ENCODE results near the gene RAMACL.
"Not testable (repeated sequence)": the region's sequence is repeated elsewhere in the genome, so short reads cannot be mapped to it uniquely, and the experiment has no call there.

Gene RAMACL

GRCh38 chr6:166554316-166554715 is 32.2 kb downstream of the RAMACL start:
- peak; percentile 14 for DNase-seq (ENCODE audit: low read depth)

- peak; percentile 85 for DNase-seq (ENCODE audit: low read depth)
These were observed 32.8 kb downstream of the RAMACL start for GRCh38 chr6:166553563-166554271.

GRCh38 chr6:166552600-166552999 is 33.9 kb downstream of the RAMACL start:
- no peak for DNase-seq (ENCODE audit: low read depth)

- DNase-seq (ENCODE audit: low read depth): no peak
These were observed 34.6 kb downstream of the RAMACL start for GRCh38 chr6:166551754-166552495.

- DNase-seq (ENCODE audit: low read depth): no peak
These were observed 39.8 kb downstream of the RAMACL start for GRCh38 chr6:166546653-166547052.

GRCh38 chr6:166545156-166546034 is 41.1 kb downstream of the RAMACL start:
- peak; percentile 22 for DNase-seq (ENCODE audit: low read depth)

- DNase-seq (ENCODE audit: low read depth): no peak
These were observed 42.2 kb downstream of the RAMACL start for GRCh38 chr6:166544296-166544605.

- DNase-seq (ENCODE audit: low read depth): no peak
These were observed 42.7 kb downstream of the RAMACL start for GRCh38 chr6:166543603-166544295.

- no peak for DNase-seq (ENCODE audit: low read depth)
These were observed 43.9 kb downstream of the RAMACL start for GRCh38 chr6:166542580-166542912.

GRCh38 chr6:166541876-166542579 is 44.5 kb downstream of the RAMACL start:
- DNase-seq (ENCODE audit: low read depth): no peak

- no peak for DNase-seq (ENCODE audit: low read depth)
These were observed 45.1 kb downstream of the RAMACL start for GRCh38 chr6:166541366-166541765.

GRCh38 chr6:166540631-166541331 is 45.7 kb downstream of the RAMACL start:
- no peak for DNase-seq (ENCODE audit: low read depth)

GRCh38 chr6:166539543-166539942 is 46.9 kb downstream of the RAMACL start:
- no peak for DNase-seq (ENCODE audit: low read depth)

GRCh38 chr6:166539011-166539385 is 47.5 kb downstream of the RAMACL start:
- DNase-seq (ENCODE audit: low read depth): not testable (repeated sequence)

- no peak for DNase-seq (ENCODE audit: low read depth)
These were observed 48.0 kb downstream of the RAMACL start for GRCh38 chr6:166538297-166539010.

GRCh38 chr6:166534658-166535406 is 51.6 kb downstream of the RAMACL start:
- no peak for DNase-seq (ENCODE audit: low read depth)

- no peak for DNase-seq (ENCODE audit: low read depth)
These were observed 53.2 kb downstream of the RAMACL start for GRCh38 chr6:166533205-166533824.

Measured in fibroblast of gingiva (primary cell).